ENCODE measurements around the gene SDHA. TPM values are rescaled to one million over a fixed set of nuclear protein-coding genes. Genes with fewer than 3 reads are reported as not detected.

The SDHA gene
- total RNA-seq, 1 donor from 2014 or later = 757 TPM

- intact Hi-C loops (cut with micrococcal nuclease) = no loop called here
- Histone ChIP-seq H3K27me3 (ENCODE audit: low read depth) (peaks cover 7% of the 10 kb centered on the region), H3K27ac (replicated peaks) (no peak overlapping the region), H3K4me1 (peaks cover under 1% of the 10 kb centered on the region), H3K4me3 (no peak overlapping the region), H3K36me3 (no peaks in the 10 kb centered on the region), H3K9me3 (replicated peaks) (no peaks in the 10 kb centered on the region)
- DNase-seq = no peak
- TF ChIP-seq CTCF (IDR thresholded peaks at IDR 0.05; ENCODE audit: borderline replicate concordance) = no peak
Measured at GRCh38 chr5:174876-175465, 43.1 kb upstream of the SDHA start.

DNA sequence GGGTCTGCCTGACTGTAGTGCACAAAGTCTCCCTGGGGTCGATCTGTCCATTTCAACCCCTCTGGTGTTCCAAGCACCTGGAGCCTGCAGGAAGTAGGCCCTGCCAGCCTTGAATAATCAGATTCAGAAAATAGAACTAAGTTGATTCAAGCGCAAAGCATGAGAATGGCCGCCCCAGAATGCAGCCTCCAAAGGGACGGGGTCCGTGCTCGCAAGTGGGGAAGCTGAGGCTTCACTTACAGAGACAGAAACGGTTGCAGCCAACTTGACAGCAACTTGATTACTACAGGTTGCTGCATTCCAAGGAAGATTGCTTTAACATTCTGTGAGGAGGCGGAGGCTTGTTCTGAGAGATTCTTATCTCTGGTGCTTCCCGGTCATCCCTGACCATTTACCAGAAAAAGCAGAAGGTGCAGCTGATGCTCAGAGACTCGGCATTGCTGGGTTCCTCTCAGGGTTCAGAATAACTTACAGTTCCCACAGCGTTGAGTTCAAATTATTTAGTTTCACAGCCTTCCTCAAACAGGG lies 41.8 kb upstream of the SDHA start:
- no peak for DNase-seq
- intact Hi-C loops (cut with micrococcal nuclease) = no loop called here
- no peak for TF ChIP-seq CTCF (IDR thresholded peaks at IDR 0.05; ENCODE audit: borderline replicate concordance)

GRCh38 chr5:178110-178509 lies 40.0 kb upstream of the SDHA start:
- H3K27ac ChIP-seq (replicated peaks) = no peak overlapping the region
- intact Hi-C loops (cut with micrococcal nuclease) = no loop called here
- no peaks in the 10 kb centered on the region for H3K9me3 ChIP-seq (replicated peaks)
- H3K27me3 ChIP-seq (ENCODE audit: low read depth) = peaks cover 19% of the 10 kb centered on the region
- H3K4me3 ChIP-seq = no peak overlapping the region
- H3K36me3 ChIP-seq = no peaks in the 10 kb centered on the region
- peaks cover 15% of the 10 kb centered on the region for H3K4me1 ChIP-seq
- no peak for TF ChIP-seq CTCF (IDR thresholded peaks at IDR 0.05; ENCODE audit: borderline replicate concordance)
- DNase-seq = no peak

More for the DNA sequence above, 41.8 kb upstream of the SDHA start:
- Histone ChIP-seq H3K4me3 (no peak overlapping the region), H3K27ac (replicated peaks) (no peak overlapping the region), H3K9me3 (replicated peaks) (no peaks in the 10 kb centered on the region), H3K4me1 (peaks cover 11% of the 10 kb centered on the region), H3K36me3 (no peaks in the 10 kb centered on the region), H3K27me3 (ENCODE audit: low read depth) (peaks cover 13% of the 10 kb centered on the region)

- TF ChIP-seq CTCF (IDR thresholded peaks at IDR 0.05; ENCODE audit: borderline replicate concordance) = no peak
- Histone ChIP-seq H3K36me3 (no peaks in the 10 kb centered on the region), H3K4me1 (peaks cover 20% of the 10 kb centered on the region), H3K27me3 (ENCODE audit: low read depth) (peaks cover 14% of the 10 kb centered on the region), H3K4me3 (no peak overlapping the region), H3K9me3 (replicated peaks) (no peaks in the 10 kb centered on the region), H3K27ac (replicated peaks) (no peak overlapping the region)
- intact Hi-C loops (cut with micrococcal nuclease) = no loop called here
- no peak for DNase-seq
Measured at GRCh38 chr5:179401-179800, 38.7 kb upstream of the SDHA start.

- Histone ChIP-seq H3K4me3 (no peak overlapping the region), H3K36me3 (no peaks in the 10 kb centered on the region), H3K9me3 (replicated peaks) (no peaks in the 10 kb centered on the region), H3K4me1 (peaks cover 20% of the 10 kb centered on the region), H3K27me3 (ENCODE audit: low read depth) (peaks cover 14% of the 10 kb centered on the region), H3K27ac (replicated peaks) (no peak overlapping the region)
- DNase-seq = no peak
- intact Hi-C loops (cut with micrococcal nuclease) = no loop called here
- TF ChIP-seq CTCF (IDR thresholded peaks at IDR 0.05; ENCODE audit: borderline replicate concordance) = no peak
Measured at GRCh38 chr5:180286-180918, 37.7 kb upstream of the SDHA start.

Data from left ventricle myocardium inferior (tissue), 1 donor.